Measurements from ENCODE around the gene KRTAP10-7. TPM values are rescaled to one million over a fixed set of nuclear protein-coding genes. Genes with fewer than 3 reads are reported as not detected.

Gene KRTAP10-7
- total and polyA plus RNA-seq, 2 of the 13 experiments (the other 11 are each of a cell fraction or from before 2014, with no cell fraction given): not detected

- Histone ChIP-seq H3K4me1 (ENCODE audit: insufficient read depth, low read length) (no peaks in the 10 kb centered on the region), H3K4me3 (replicated peaks in 1 of 3; ENCODE audit: insufficient read depth in 1 of 3, low read depth in 2 of 3, low read length in 3 of 3) (no peak overlapping the region), H3K9ac (ENCODE audit: insufficient read depth, low read depth, low read length) (no peak overlapping the region), H3K27ac (ENCODE audit: extremely low read length, insufficient read depth, low read length) (no peak overlapping the region), H4K20me1 (ENCODE audit: insufficient read depth, low read length) (no peaks in the 10 kb centered on the region), H3K27me3 (ENCODE audit: control insufficient read depth in 1 of 2, insufficient read depth in 2 of 2, low read length in 2 of 2) (no peaks in the 10 kb centered on the region), H3K9me3 (ENCODE audit: low read length) (no peaks in the 10 kb centered on the region), H2AFZ (ENCODE audit: low read length) (no peak overlapping the region), H3K79me2 (ENCODE audit: insufficient read depth, low read length) (no peaks in the 10 kb centered on the region), H3K36me3 (replicated peaks in 1 of 2; ENCODE audit: control insufficient read depth in 1 of 2, insufficient read depth in 2 of 2, low read length in 2 of 2) (no peaks in the 10 kb centered on the region), H3K4me2 (ENCODE audit: low read depth, low read length) (no peak overlapping the region)
- in situ Hi-C loops (cut with HindIII; ENCODE audit: extremely low pct_ligation_motif_present, low pct_unique_long_range_greater_than_20kb) (no loop called here), intact Hi-C loops (cut with micrococcal nuclease; ENCODE audit: unreplicated experiment) (no loop called here)
- FAIRE-seq (no peak), DNase-seq (ENCODE audit: low spot score) (no peak), ATAC-seq (no peak)
- ChIA-PET POLR2A (no interaction called here), CTCF (ENCODE audit: low intra/inter-chr PET ratio, low total read pairs) (interaction anchor here (0.5 kb wide), 1 partner anchor 10 kb away, joined by 3 read pairs; no protein-coding TSS in a partner anchor)
- no TSS peak for BruUV-seq (replicated peaks)
- 81% methylated on average over 1 of the region's 1 CpG for WGBS (ENCODE audit: low lambda C conversion rate)
- TF ChIP-seq NFIC (IDR thresholded peaks at IDR 0.05; ENCODE audit: low read length): no peak
- TF ChIP-seq TBP (CRISPR knock-in tag; IDR thresholded peaks at IDR 0.05): no peak
- no peak for TF ChIP-seq ZNF776 (CRISPR knock-in tag; IDR thresholded peaks at IDR 0.05)
- no peak for TF ChIP-seq FOXP1 (IDR thresholded peaks at IDR 0.05)
- TF ChIP-seq FOXP1 (CRISPR knock-in tag; IDR thresholded peaks at IDR 0.05): no peak
- TF ChIP-seq GFI1 (CRISPR knock-in tag; IDR thresholded peaks at IDR 0.05; ENCODE audit: borderline replicate concordance): no peak
- TF ChIP-seq ARID2 (CRISPR knock-in tag; IDR thresholded peaks at IDR 0.05; ENCODE audit: borderline replicate concordance): no peak
- no peak for TF ChIP-seq ZNF337 (CRISPR knock-in tag; IDR thresholded peaks at IDR 0.05; ENCODE audit: borderline replicate concordance, low read depth)
- TF ChIP-seq ZNF713 (CRISPR knock-in tag; IDR thresholded peaks at IDR 0.05): no peak
- TF ChIP-seq BCL6 (CRISPR knock-in tag; IDR thresholded peaks at IDR 0.05): no peak
- no peak for TF ChIP-seq MAFK (conservative IDR thresholded peaks at IDR 0.05 in 1 of 2, IDR thresholded peaks at IDR 0.05 in 1 of 2; ENCODE audit: low read length in 2 of 2)
- TF ChIP-seq PAXIP1 (CRISPR knock-in tag; conservative IDR thresholded peaks at IDR 0.05): no peak
- TF ChIP-seq ZNF496 (CRISPR knock-in tag; IDR thresholded peaks at IDR 0.05; ENCODE audit: insufficient replicate concordance): no peak
- TF ChIP-seq KLF9 (CRISPR knock-in tag; IDR thresholded peaks at IDR 0.05; ENCODE audit: low read depth): no peak
- no peak for TF ChIP-seq ZMYM3 (CRISPR knock-in tag; IDR thresholded peaks at IDR 0.05)
- no peak for TF ChIP-seq FOXK2 (IDR thresholded peaks at IDR 0.05)
- TF ChIP-seq, protein P1, sequence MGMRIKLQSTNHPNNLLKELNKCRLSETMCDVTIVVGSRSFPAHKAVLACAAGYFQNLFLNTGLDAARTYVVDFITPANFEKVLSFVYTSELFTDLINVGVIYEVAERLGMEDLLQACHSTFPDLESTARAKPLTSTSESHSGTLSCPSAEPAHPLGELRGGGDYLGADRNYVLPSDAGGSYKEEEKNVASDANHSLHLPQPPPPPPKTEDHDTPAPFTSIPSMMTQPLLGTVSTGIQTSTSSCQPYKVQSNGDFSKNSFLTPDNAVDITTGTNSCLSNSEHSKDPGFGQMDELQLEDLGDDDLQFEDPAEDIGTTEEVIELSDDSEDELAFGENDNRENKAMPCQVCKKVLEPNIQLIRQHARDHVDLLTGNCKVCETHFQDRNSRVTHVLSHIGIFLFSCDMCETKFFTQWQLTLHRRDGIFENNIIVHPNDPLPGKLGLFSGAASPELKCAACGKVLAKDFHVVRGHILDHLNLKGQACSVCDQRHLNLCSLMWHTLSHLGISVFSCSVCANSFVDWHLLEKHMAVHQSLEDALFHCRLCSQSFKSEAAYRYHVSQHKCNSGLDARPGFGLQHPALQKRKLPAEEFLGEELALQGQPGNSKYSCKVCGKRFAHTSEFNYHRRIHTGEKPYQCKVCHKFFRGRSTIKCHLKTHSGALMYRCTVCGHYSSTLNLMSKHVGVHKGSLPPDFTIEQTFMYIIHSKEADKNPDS (CRISPR knock-in tag; IDR thresholded peaks at IDR 0.05): no peak
- no peak for TF ChIP-seq ZNF431 (CRISPR knock-in tag; IDR thresholded peaks at IDR 0.05; ENCODE audit: borderline replicate concordance, low read depth)
- TF ChIP-seq ZFY (CRISPR knock-in tag; IDR thresholded peaks at IDR 0.05): no peak
- TF ChIP-seq, protein P2, sequence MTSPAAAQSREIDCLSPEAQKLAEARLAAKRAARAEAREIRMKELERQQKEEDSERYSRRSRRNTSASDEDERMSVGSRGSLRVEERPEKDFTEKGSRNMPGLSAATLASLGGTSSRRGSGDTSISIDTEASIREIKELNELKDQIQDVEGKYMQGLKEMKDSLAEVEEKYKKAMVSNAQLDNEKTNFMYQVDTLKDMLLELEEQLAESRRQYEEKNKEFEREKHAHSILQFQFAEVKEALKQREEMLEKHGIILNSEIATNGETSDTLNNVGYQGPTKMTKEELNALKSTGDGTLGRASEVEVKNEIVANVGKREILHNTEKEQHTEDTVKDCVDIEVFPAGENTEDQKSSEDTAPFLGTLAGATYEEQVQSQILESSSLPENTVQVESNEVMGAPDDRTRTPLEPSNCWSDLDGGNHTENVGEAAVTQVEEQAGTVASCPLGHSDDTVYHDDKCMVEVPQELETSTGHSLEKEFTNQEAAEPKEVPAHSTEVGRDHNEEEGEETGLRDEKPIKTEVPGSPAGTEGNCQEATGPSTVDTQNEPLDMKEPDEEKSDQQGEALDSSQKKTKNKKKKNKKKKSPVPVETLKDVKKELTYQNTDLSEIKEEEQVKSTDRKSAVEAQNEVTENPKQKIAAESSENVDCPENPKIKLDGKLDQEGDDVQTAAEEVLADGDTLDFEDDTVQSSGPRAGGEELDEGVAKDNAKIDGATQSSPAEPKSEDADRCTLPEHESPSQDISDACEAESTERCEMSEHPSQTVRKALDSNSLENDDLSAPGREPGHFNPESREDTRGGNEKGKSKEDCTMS (CRISPR knock-in tag; conservative IDR thresholded peaks at IDR 0.05): no peak
Observed at GRCh38 chr21:44564099-44564498, 36.3 kb upstream of the KRTAP10-7 start.

All from HepG2 (cell line).